ENCODE data around the gene ADGRG3.

Gene ADGRG3

GRCh38 chr16:57672824-57673223 lies 4.7 kb downstream of the ADGRG3 start:
- DNase-seq (ENCODE audit: low spot score): no peak
- TF ChIP-seq, protein P1, sequence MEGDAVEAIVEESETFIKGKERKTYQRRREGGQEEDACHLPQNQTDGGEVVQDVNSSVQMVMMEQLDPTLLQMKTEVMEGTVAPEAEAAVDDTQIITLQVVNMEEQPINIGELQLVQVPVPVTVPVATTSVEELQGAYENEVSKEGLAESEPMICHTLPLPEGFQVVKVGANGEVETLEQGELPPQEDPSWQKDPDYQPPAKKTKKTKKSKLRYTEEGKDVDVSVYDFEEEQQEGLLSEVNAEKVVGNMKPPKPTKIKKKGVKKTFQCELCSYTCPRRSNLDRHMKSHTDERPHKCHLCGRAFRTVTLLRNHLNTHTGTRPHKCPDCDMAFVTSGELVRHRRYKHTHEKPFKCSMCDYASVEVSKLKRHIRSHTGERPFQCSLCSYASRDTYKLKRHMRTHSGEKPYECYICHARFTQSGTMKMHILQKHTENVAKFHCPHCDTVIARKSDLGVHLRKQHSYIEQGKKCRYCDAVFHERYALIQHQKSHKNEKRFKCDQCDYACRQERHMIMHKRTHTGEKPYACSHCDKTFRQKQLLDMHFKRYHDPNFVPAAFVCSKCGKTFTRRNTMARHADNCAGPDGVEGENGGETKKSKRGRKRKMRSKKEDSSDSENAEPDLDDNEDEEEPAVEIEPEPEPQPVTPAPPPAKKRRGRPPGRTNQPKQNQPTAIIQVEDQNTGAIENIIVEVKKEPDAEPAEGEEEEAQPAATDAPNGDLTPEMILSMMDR (IDR thresholded peaks at IDR 0.05; ENCODE audit: extremely low read depth, missing control alignments): no peak

GRCh38 chr16:57675741-57676551 lies 7.8 kb downstream of the ADGRG3 start:
- no peak for DNase-seq (ENCODE audit: low spot score)
- TF ChIP-seq, protein P1 (IDR thresholded peaks at IDR 0.05; ENCODE audit: extremely low read depth, missing control alignments): no peak

DNA sequence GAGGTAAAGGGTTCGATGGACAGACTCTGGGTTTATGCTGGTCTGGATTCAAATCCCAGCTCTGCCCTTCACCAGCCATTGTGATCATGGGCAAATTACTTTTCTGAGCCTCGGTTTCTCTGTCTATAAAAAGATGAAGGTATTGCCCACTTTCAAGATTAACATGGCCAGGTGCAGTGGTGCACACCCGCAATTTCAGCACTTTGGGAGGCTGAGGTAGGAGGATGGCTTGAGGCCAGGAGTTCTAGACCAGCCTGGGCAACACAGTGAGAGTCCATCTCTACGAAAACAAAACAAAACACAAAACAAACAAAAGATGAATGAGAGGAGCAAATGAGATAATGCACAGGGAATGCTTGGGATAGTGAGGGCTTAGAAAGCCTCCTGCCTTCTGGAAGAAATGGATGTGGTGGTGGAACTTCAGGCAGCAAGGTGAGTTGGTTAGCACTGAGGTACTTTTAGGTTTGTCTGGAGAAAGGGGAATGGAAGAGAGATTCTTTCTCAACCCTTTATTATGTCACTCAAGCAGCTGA lies 8.5 kb downstream of the ADGRG3 start:
- DNase-seq (ENCODE audit: low spot score): no peak
- TF ChIP-seq, protein P1 (IDR thresholded peaks at IDR 0.05; ENCODE audit: extremely low read depth, missing control alignments): no peak

DNA sequence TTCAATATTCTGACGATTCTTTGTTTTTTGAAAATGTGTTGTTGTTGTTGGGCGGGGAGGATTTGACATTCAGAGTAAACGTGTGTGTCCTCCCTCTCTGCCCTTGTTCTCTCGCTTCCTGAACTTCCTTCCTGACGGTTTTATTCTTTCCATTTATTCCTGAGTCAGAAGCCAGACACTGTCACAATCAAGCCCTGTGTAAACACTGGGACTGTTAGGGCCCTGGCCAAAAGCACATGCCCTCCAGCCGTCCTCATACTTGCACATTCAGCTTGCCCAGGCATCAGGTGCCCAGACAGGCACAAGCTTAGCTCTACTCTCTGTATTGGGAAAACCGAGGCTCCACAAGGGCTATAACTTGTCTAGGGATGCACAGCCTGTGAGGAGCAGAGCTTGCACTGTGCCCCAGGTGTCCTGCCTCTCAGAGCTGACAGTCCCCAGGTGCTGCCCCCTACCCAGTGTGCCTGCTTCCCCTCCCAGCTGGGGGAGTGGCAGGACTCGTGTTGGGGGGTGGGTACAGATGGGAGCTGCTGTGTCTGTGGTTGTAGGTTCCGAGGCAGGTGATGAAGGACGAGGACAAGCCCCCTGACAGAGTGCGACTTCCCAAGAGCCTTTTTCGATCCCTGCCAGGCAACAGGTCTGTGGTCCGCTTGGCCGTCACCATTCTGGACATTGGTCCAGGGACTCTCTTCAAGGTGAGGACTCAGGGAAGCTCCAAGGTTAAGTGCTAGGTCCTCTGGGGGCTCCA lies 9.7 kb downstream of the ADGRG3 start:
- TF ChIP-seq, protein P1 (IDR thresholded peaks at IDR 0.05; ENCODE audit: extremely low read depth, missing control alignments): no peak

DNA sequence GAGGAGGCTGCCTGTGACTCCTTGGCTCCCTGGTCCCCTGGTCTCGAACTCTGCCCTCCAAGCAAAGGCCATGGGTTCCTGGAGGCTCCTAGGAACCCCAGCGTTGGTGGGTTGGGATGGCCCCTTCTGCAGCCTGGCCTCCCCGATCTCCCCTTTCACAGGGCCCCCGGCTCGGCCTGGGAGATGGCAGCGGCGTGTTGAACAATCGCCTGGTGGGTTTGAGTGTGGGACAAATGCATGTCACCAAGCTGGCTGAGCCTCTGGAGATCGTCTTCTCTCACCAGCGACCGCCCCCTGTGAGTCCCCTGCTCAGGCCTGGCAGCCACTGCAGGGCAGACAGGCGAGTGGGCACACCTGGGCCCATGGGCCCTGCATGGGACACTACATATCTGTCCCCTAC lies 10.9 kb downstream of the ADGRG3 start:
- TF ChIP-seq, protein P1 (IDR thresholded peaks at IDR 0.05; ENCODE audit: extremely low read depth, missing control alignments): no peak
- DNase-seq (ENCODE audit: low spot score): no peak

More for the DNA sequence above, 9.7 kb downstream of the ADGRG3 start:
- no peak for DNase-seq (ENCODE audit: low spot score)

GRCh38 chr16:57679767-57680482 lies 11.8 kb downstream of the ADGRG3 start:
- TF ChIP-seq, protein P1 (IDR thresholded peaks at IDR 0.05; ENCODE audit: extremely low read depth, missing control alignments): no peak
- DNase-seq (ENCODE audit: low spot score): no peak
